H1 (cell line): ENCODE measurements around the gene CIBAR2. TPM values are rescaled to one million over a fixed set of nuclear protein-coding genes. Genes with fewer than 3 reads are reported as not detected.
A peak's percentile ranks its signal among the peaks of the same experiment; 100 is the strongest.
"Not testable (repeated sequence)": the region's sequence is repeated elsewhere in the genome, so short reads cannot be mapped to it uniquely, and the experiment has no call there.

Source experiments
- CTCF ChIA-PET: fragments of 300-600 bp; sonication (Branson Sonifier 250); formaldehyde crosslinking; loops from one replicate; lab custom pipeline; 2021; ENCODE audit not compliant: partially characterized antibody; lab: Charles Lee
- POLR2A ChIA-PET: fragments of 300-600 bp; sonication (Branson Sonifier 250); formaldehyde crosslinking; loops from one replicate; lab custom pipeline; 2021; ENCODE audit warnings: inconsistent platforms; ENCODE audit not compliant: partially characterized antibody; lab: Charles Lee
- DNase-seq, 2 experiments: peaks; one replicate each; pipeline versions ENCODE4 v3.0.0 to v3.0.0-alpha.2; 2010 to 2022; ENCODE audit warnings: low spot score in 2 of 2, low read depth in 1 of 2, mixed read lengths in 1 of 2
- FAIRE-seq: peaks from 2 replicates; lab custom pipeline; 2011; peaks lifted over from hg19 to GRCh38; lab: Jason Lieb, UNC
- H2AFZ ChIP-seq: 2 replicates; pipeline ENCODE4 v1.8.1; 2012; ENCODE audit warnings: low read length, inconsistent platforms
- H2AK5ac ChIP-seq: 2 replicates; pipeline ENCODE4 v1.6.1; 2013; ENCODE audit warnings: low read depth, low read length
- H2BK120ac ChIP-seq: replicated peaks from 2 replicates; pipeline ENCODE3; 2013; ENCODE audit warnings: low read depth, low read length, inconsistent platforms
- H2BK12ac ChIP-seq: 2 replicates; pipeline ENCODE4 v1.6.1; 2013; ENCODE audit warnings: low read depth, low read length
- H2BK15ac ChIP-seq: 2 replicates; pipeline ENCODE4 v1.6.1; 2013; ENCODE audit warnings: low read length
- H2BK20ac ChIP-seq: 2 replicates; pipeline ENCODE4 v1.6.1; 2013; ENCODE audit warnings: low read length
- H2BK5ac ChIP-seq: 2 replicates; pipeline ENCODE4 v1.6.1; 2013; ENCODE audit warnings: low read depth, low read length
- H3K14ac ChIP-seq: 2 replicates; pipeline ENCODE4 v1.6.1; 2013; ENCODE audit warnings: inconsistent platforms; ENCODE audit not compliant: insufficient read length
- H3K18ac ChIP-seq: 2 replicates; pipeline ENCODE4 v1.6.1; 2013; ENCODE audit warnings: low read length; ENCODE audit errors: extremely low read depth
- H3K23ac ChIP-seq: 2 replicates; pipeline ENCODE4 v1.6.1; 2013; ENCODE audit warnings: inconsistent platforms; ENCODE audit not compliant: insufficient read length
- H3K23me2 ChIP-seq: 2 replicates; pipeline ENCODE4 v1.6.1; 2013; ENCODE audit warnings: low read depth, low read length
- H3K27ac ChIP-seq: 2 replicates; pipeline ENCODE4 v1.6.1; 2011; ENCODE audit warnings: low read depth, low read length, inconsistent platforms
- H3K27me3 ChIP-seq, 4 experiments: replicated peaks in 1 of 4; 1 replicate in 1 of 4; 2 replicates in 3 of 4; pipeline versions ENCODE4 v1.6.1 to v1.8.1; 2011 to 2013; ENCODE audit warnings: low read length in 3 of 4, mild to moderate bottlenecking in 3 of 4, inconsistent platforms in 2 of 4, mixed read lengths in 2 of 4, moderate library complexity in 1 of 4; ENCODE audit not compliant: control insufficient read depth in 3 of 4, insufficient read depth in 3 of 4; ENCODE audit errors: extremely low read depth in 1 of 4
- H3K36me3 ChIP-seq, 4 experiments: 2 replicates each; pipeline versions ENCODE4 v1.6.1 to v1.8.1; 2011 to 2013; ENCODE audit warnings: mild to moderate bottlenecking in 4 of 4, low read length in 3 of 4, moderate library complexity in 2 of 4, control low read depth in 1 of 4, inconsistent platforms in 1 of 4; ENCODE audit not compliant: insufficient read depth in 4 of 4, control insufficient read depth in 2 of 4
- H3K4ac ChIP-seq: replicated peaks from 2 replicates; pipeline ENCODE3; 2013; ENCODE audit warnings: low read length, low read depth, mixed read lengths, inconsistent platforms; ENCODE audit not compliant: insufficient read length
- H3K4me1 ChIP-seq, 4 experiments: replicated peaks in 1 of 4; 1 replicate in 1 of 4; 2 replicates in 3 of 4; pipeline versions ENCODE4 v1.6.1 to v1.8.1; 2011 to 2013; ENCODE audit warnings: low read length in 3 of 4, inconsistent platforms in 2 of 4, mixed read lengths in 1 of 4; ENCODE audit not compliant: insufficient read depth in 4 of 4, control insufficient read depth in 3 of 4
- H3K4me2 ChIP-seq, 2 experiments: 2 replicates each; pipeline versions ENCODE4 v1.6.1 to v1.8.1; 2011 to 2013; ENCODE audit warnings: low read depth in 2 of 2, low read length in 2 of 2, control low read depth in 1 of 2, inconsistent platforms in 1 of 2, mild to moderate bottlenecking in 1 of 2; ENCODE audit not compliant: insufficient read depth in 1 of 2
- H3K4me3 ChIP-seq, 4 experiments: fragments of 200-600, 300-600 bp in 1 of 4; sonication (generic), shearing (Covaris generic), sonication (Bioruptor Twin) in 1 of 4; 2 replicates each; pipeline versions ENCODE4 v1.5.1 to v1.8.1; 2011 to 2016; ENCODE audit warnings: low read length in 4 of 4, low read depth in 3 of 4, control low read depth in 2 of 4, inconsistent platforms in 2 of 4, mild to moderate bottlenecking in 2 of 4, mixed read lengths in 1 of 4, moderate library complexity in 1 of 4; ENCODE audit not compliant: insufficient read depth in 2 of 4; ENCODE audit errors: extremely low read depth in 1 of 4
- H3K56ac ChIP-seq: replicated peaks from 2 replicates; pipeline ENCODE3; 2013; ENCODE audit warnings: low read depth, mild to moderate bottlenecking, mixed read lengths, low read length, inconsistent platforms; ENCODE audit not compliant: insufficient read length
- H3K79me1 ChIP-seq: 2 replicates; pipeline ENCODE4 v1.6.1; 2013; ENCODE audit warnings: low read depth, low read length, control low read depth
- H3K79me2 ChIP-seq, 2 experiments: 2 replicates each; pipeline versions ENCODE4 v1.6.1 to v1.8.1; 2012 to 2013; ENCODE audit warnings: low read length in 2 of 2, mild to moderate bottlenecking in 2 of 2, inconsistent platforms in 1 of 2; ENCODE audit not compliant: insufficient read depth in 2 of 2, control insufficient read depth in 1 of 2
- H3K9ac ChIP-seq, 4 experiments: replicated peaks in 1 of 4; 1 replicate in 1 of 4; 2 replicates in 3 of 4; pipeline versions ENCODE4 v1.6.1 to v1.8.1; 2011 to 2013; ENCODE audit warnings: low read depth in 3 of 4, low read length in 3 of 4, control low read depth in 2 of 4, mild to moderate bottlenecking in 2 of 4, moderate library complexity in 2 of 4, inconsistent platforms in 1 of 4; ENCODE audit errors: extremely low read depth in 1 of 4
- H3K9me3 ChIP-seq, 2 experiments: 2 replicates each; pipeline versions ENCODE4 v1.6.1 to v1.8.1; 2012 to 2013; ENCODE audit warnings: mild to moderate bottlenecking in 2 of 2, moderate library complexity in 2 of 2, control low read depth in 1 of 2, inconsistent platforms in 1 of 2, low read depth in 1 of 2, low read length in 1 of 2, mixed read lengths in 1 of 2; ENCODE audit not compliant: insufficient read depth in 2 of 2
- H4K20me1 ChIP-seq, 2 experiments: replicated peaks in 1 of 2; 2 replicates each; pipeline versions ENCODE3 to v1.8.1; 2011 to 2013; ENCODE audit warnings: inconsistent platforms in 2 of 2, low read length in 2 of 2, mild to moderate bottlenecking in 1 of 2; ENCODE audit not compliant: insufficient read depth in 2 of 2, control insufficient read depth in 1 of 2
- H4K5ac ChIP-seq: 2 replicates; pipeline ENCODE4 v1.6.1; 2013; ENCODE audit warnings: low read length, low read depth, mixed read lengths, inconsistent platforms; ENCODE audit not compliant: insufficient read length
- H4K8ac ChIP-seq: 2 replicates; pipeline ENCODE4 v1.8.0; 2013; ENCODE audit warnings: mild to moderate bottlenecking, moderate library complexity, low read length, inconsistent platforms; ENCODE audit not compliant: insufficient read depth; ENCODE audit errors: extremely low read depth
- H4K91ac ChIP-seq: replicated peaks from 2 replicates; pipeline ENCODE3; 2013; ENCODE audit warnings: low read length, mixed read lengths, inconsistent platforms; ENCODE audit not compliant: insufficient read length
- WGBS, 2 experiments: shearing (Covaris generic) in 1 of 2; methylation state at CpG; one replicate each; pipeline versions ENCODE4 v1.1.6 to v1.1.7; 2013 to 2015; ENCODE audit warnings: low lambda C conversion rate in 2 of 2, mixed read lengths in 2 of 2, inconsistent platforms in 1 of 2, low coverage in 1 of 2, missing lambda C conversion rate in 1 of 2; ENCODE audit not compliant: insufficient replicate concordance in 2 of 2, insufficient coverage in 1 of 2, insufficient read length in 1 of 2; ENCODE audit errors: extremely low coverage in 1 of 2, missing lambda C conversion rate in 1 of 2; 5-methylcytosine and 5-hydroxymethylcytosine counted together
- polyA plus RNA-seq, 7 experiments: library from polyadenylated mRNA; depleted of rRNA in 3 of 7; stranded (reverse) in 5 of 7; unstranded in 2 of 7; fragments of >200 nt in 5 of 7; fragments of 200-250 nt in 2 of 7; gene quantifications; 1 replicate in 5 of 7; 2 replicates in 1 of 7; 4 replicates in 1 of 7; pipeline versions ENCODE4 v1.2.1 to v1.2.3, GENCODE V29; 2011 to 2013; ENCODE audit warnings: missing spikeins in 2 of 7, mixed read lengths in 2 of 7
- total RNA-seq: library from RNA; stranded (reverse); fragmentation: NEBNext Ultra II Directional; extraction: Animal tissue kit (Norgen Biotek cat#: 25700); gene quantifications from 2 replicates; pipeline ENCODE4 v1.2.1, GENCODE V29; 2021

Gene CIBAR2
- total and polyA plus RNA-seq, 2 of the 8 experiments (the other 6 are each of a cell fraction or from before 2014, with no cell fraction given) = 0.18 TPM; not detected in 1

- not testable (repeated sequence) for H2BK5ac ChIP-seq, H2BK20ac ChIP-seq, H2AFZ ChIP-seq, H3K4me2 ChIP-seq, H3K36me3 ChIP-seq, DNase-seq, H2BK15ac ChIP-seq, H4K91ac ChIP-seq, H3K56ac ChIP-seq, H3K27me3 ChIP-seq, H2AK5ac ChIP-seq, H3K27ac ChIP-seq, H3K9ac ChIP-seq, H3K9me3 ChIP-seq, FAIRE-seq, H3K79me2 ChIP-seq, H3K14ac ChIP-seq, H2BK12ac ChIP-seq, H3K23ac ChIP-seq, H3K79me1 ChIP-seq, H3K23me2 ChIP-seq, H4K20me1 ChIP-seq, H3K4me3 ChIP-seq, H4K5ac ChIP-seq, H2BK120ac ChIP-seq
- peak overlapping the region; percentile 21 for H3K4ac ChIP-seq
- H3K4me1 ChIP-seq = peaks cover 4 to 29% (median 12%) of the 10 kb centered on the region in 4 experiments
- peak overlapping the region; percentile 78; the same call in 1 of the 2 replicates for H3K18ac ChIP-seq
- ChIA-PET CTCF (interaction anchor here (0.7 to 5.6 kb wide), 7 partner anchors 8 to 312 kb away, joined by 3 to 31 read pairs (median 3); no protein-coding TSS in a partner anchor), POLR2A (interaction anchor here (1.5 kb wide), 2 partner anchors 22 to 36 kb away, joined by 3 to 5 read pairs; no protein-coding TSS in a partner anchor)
- 94% methylated on average over 6 of the region's 6 CpGs; no CpG with 5 or more reads in 1 of the 2 experiments for WGBS, 2 experiments
- H4K8ac ChIP-seq = peak overlapping the region; percentile 79; the same call in 1 of the 2 replicates
These were observed 11.2 kb upstream of the CIBAR2 start for GRCh38 chr16:85123441-85123840.
